Astrocyte of the spinal cord (primary cell): Measurements from ENCODE around the gene SLC22A23.

Source experiments
- DNase-seq: peaks from one replicate; pipeline ENCODE4 v3.0.0; 2011; ENCODE audit warnings: low read depth, low spot score
- H3K4me3 ChIP-seq: 2 replicates; pipeline ENCODE4 v1.5.1; 2011; ENCODE audit warnings: low read depth, mild to moderate bottlenecking, low read length, moderate library complexity
- CTCF ChIP-seq: IDR thresholded peaks from 2 replicates; pipeline ENCODE4 v1.5.1; 2012; ENCODE audit warnings: low read depth, mild to moderate bottlenecking, low read length, inconsistent platforms
- in situ Hi-C: cut with HindIII; loops from 2 replicates; pipeline ENCODE4 v1.10.0; 2017; ENCODE audit warnings: low sequenced_read_pairs

SLC22A23 gene

GRCh38 chr6:3310051-3310448, 146.8 kb downstream of the SLC22A23 start:
- no peak for TF ChIP-seq CTCF
- DNase-seq, result no peak
- no peak overlapping the region for H3K4me3 ChIP-seq
- in situ Hi-C loops, result no loop called here

DNA sequence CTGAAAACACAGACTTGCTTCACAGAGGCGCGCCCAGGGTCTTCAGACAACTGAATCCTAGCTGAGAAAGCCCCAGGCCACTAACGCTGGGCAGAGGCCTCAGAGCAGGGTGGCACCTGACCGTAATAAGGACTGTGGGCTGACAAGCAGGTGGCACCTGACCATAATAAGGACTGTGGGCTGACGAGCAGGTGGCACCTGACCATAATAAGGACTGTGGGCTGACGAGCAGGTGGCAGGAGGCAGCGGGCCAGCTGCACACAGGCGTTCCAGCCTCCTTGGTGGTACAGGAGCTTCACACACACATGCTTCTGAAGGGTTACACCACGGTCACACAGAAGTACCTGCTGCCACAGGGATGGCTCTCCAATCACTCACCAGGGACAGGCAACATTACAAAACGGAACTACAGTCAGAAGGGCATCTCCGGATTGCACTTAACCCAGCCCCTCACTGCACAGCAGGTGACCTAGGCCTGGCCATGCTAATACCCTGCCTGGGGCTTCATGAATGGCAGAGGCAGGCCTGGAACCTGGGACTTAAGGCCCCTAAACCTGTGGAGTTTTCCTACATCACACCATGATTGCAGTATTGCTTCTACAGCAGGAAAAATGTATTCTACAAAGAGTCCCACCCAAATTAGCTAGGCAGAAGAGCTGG, 147.3 kb downstream of the SLC22A23 start:
- DNase-seq, result no peak
- in situ Hi-C loops, result no loop called here
- TF ChIP-seq CTCF, result no peak
- no peak overlapping the region for H3K4me3 ChIP-seq

- no peak overlapping the region for H3K4me3 ChIP-seq
- no peak for DNase-seq
- TF ChIP-seq CTCF, result no peak
- in situ Hi-C loops, result no loop called here
Measured at GRCh38 chr6:3308106-3308505, 148.7 kb downstream of the SLC22A23 start.

- no peak for TF ChIP-seq CTCF
- no peak for DNase-seq
- in situ Hi-C loops, result no loop called here
- H3K4me3 ChIP-seq, result no peak overlapping the region
Measured at GRCh38 chr6:3307436-3307835, 149.4 kb downstream of the SLC22A23 start.

DNA sequence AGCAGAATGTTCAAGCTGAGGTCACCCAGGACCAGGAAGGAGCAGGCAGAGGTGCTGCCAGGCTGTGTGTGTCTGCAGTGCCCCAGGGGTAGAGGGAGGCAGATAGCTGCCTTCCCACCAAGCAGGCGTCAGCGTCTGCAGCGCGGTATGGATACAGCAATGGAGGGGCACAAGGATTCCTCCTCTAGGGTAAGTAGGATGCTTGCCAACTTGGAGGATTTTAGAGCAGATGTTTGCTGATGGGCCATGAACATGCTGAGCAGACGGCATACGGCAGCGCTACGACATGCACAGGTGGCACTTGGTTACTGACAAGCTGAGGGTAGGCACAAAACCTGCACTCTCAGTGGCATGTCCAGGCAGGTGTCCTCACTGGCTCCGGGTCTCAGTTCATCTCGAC, 150.0 kb downstream of the SLC22A23 start:
- H3K4me3 ChIP-seq, result no peak overlapping the region
- TF ChIP-seq CTCF, result no peak
- in situ Hi-C loops, result no loop called here
- DNase-seq, result no peak

- in situ Hi-C loops, result no loop called here
- no peak for TF ChIP-seq CTCF
- no peak for DNase-seq
- H3K4me3 ChIP-seq, result no peak overlapping the region
Measured at GRCh38 chr6:3305831-3306230, 151.0 kb downstream of the SLC22A23 start.

DNA sequence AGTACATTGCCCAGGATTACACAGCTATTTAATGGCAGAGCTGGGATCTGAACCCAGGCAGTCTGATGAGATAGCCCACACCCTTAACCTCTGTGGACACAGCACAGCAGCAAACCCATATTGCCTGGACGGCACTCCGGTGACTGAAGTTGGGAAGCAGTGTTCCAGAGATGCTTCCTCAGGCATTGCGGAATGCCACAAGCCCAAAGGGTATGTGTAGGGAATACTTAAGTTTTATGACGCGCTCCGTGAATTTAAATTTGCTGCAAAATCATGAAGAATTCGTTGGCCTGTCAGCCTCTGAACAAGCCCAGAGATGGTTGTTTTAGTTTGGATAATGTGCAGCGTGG, 151.7 kb downstream of the SLC22A23 start:
- TF ChIP-seq CTCF, result no peak
- H3K4me3 ChIP-seq, result no peak overlapping the region
- DNase-seq, result no peak
- in situ Hi-C loops, result no loop called here
